ENCODE measurements around the gene PTS. TPM values are rescaled to one million over a fixed set of nuclear protein-coding genes. Genes with fewer than 3 reads are reported as not detected.

PTS gene
- 53.1 TPM for total RNA-seq

GRCh38 chr11:112226062-112226830 lies at the start of gene PTS:
Gene PTS, plus strand, starts transcription at chr11:112226428. Its CDS starts 16 bp downstream, at chr11:112226444.

GRCh38 chr11:112260490-112260889 lies 34.3 kb downstream of the PTS start, which contains the start of gene PLET1:
Gene PLET1, minus strand, starts transcription at chr11:112260860. Its CDS starts 271 bp downstream, at chr11:112260589.

Small RNA genes within 50 kb of the gene (small RNA-seq; reads per million reads assigned to genes)
- not detected for gene MRPS36P4

Other genes starting within 250 kb of the PTS start
- 67.1 TPM for gene DLAT, start 201.0 kb upstream of the PTS start, total RNA-seq
- 7.2 TPM for gene PIH1D2, start 152.4 kb upstream of the PTS start, total RNA-seq
- 39.0 TPM for gene NKAPD1, start 152.1 kb upstream of the PTS start, total RNA-seq
- gene TIMM8B, start 139.7 kb upstream of the PTS start, total RNA-seq: 55.1 TPM
- gene SDHD, start 139.6 kb upstream of the PTS start, total RNA-seq: 62.5 TPM
- gene IL18, start 62.3 kb upstream of the PTS start, total RNA-seq: 1.8 TPM
- 1.8 TPM for gene TEX12, start 59.1 kb upstream of the PTS start, total RNA-seq
- 21.0 TPM for gene BCO2, start 50.9 kb upstream of the PTS start, total RNA-seq
- not detected for gene PLET1, start 34.4 kb downstream of the PTS start, total RNA-seq